CD4-positive, alpha-beta T cell (primary cell): ENCODE measurements around the gene SPSB4. TPM values are rescaled to one million over a fixed set of nuclear protein-coding genes. Genes with fewer than 3 reads are reported as not detected.

Source experiments
- ATAC-seq: fragments of 200-7000 bp; cut with Tn5 transposase; one replicate; pipeline ENCODE4 v1.10.0; 2022; ENCODE audit warnings: mild to moderate bottlenecking; ENCODE audit not compliant: poor library complexity
- CTCF ChIA-PET: fragments of 350-600 bp; sonication (Branson Sonifier 250); formaldehyde crosslinking; loops from one replicate; lab custom pipeline; 2021; ENCODE audit warnings: antibody characterized with exemption, inconsistent platforms; lab: Charles Lee
- POLR2A ChIA-PET: fragments of 350-600 bp; sonication (Branson Sonifier 250); formaldehyde crosslinking; loops from one replicate; lab custom pipeline; 2021; ENCODE audit warnings: antibody characterized with exemption, inconsistent platforms; lab: Charles Lee
- DNase-seq, 14 experiments: peaks; one replicate each; pipeline ENCODE4 v3.0.0-alpha.2; 2013 to 2020; ENCODE audit warnings: mixed read lengths in 2 of 14
- H3K27ac ChIP-seq, 2 donors: one replicate each; pipeline versions ENCODE4 v1.5.1 to v1.7.0; 2013; ENCODE audit warnings: low read length in 2 of 2, low read depth in 1 of 2, mild to moderate bottlenecking in 1 of 2
- H3K27me3 ChIP-seq, 2 experiments: 1 replicate in 1 of 2; 2 replicates in 1 of 2; pipeline versions ENCODE4 v1.6.1 to v1.7.0; 2013; ENCODE audit warnings: low read length in 2 of 2, control low read depth in 1 of 2, mild to moderate bottlenecking in 1 of 2, moderate library complexity in 1 of 2; ENCODE audit not compliant: insufficient read depth in 2 of 2, control insufficient read depth in 1 of 2
- H3K36me3 ChIP-seq: one replicate; pipeline ENCODE4 v1.6.1; 2013; ENCODE audit warnings: low read length, control low read depth; ENCODE audit not compliant: insufficient read depth
- H3K4me1 ChIP-seq: one replicate; pipeline ENCODE4 v1.6.1; 2013; ENCODE audit warnings: low read length, control low read depth; ENCODE audit not compliant: insufficient read depth
- H3K4me3 ChIP-seq: one replicate; pipeline ENCODE4 v1.5.1; 2013; ENCODE audit warnings: mild to moderate bottlenecking, low read length, moderate library complexity
- H3K9me3 ChIP-seq, 2 experiments: 1 replicate in 1 of 2; 2 replicates in 1 of 2; pipeline versions ENCODE4 v1.6.1 to v1.7.0; 2013; ENCODE audit warnings: low read length in 2 of 2, mild to moderate bottlenecking in 2 of 2, control low read depth in 1 of 2, moderate library complexity in 1 of 2; ENCODE audit not compliant: control insufficient read depth in 1 of 2, insufficient read depth in 1 of 2
- H3K27ac Mint-ChIP-seq: one replicate; pipeline ENCODE4 v1.8.0; 2020; ENCODE audit warnings: mixed read lengths
- H3K27me3 Mint-ChIP-seq: one replicate; pipeline ENCODE4 v1.8.0; 2021; ENCODE audit warnings: mixed read lengths
- H3K36me3 Mint-ChIP-seq: one replicate; pipeline ENCODE4 v1.8.0; 2021; ENCODE audit warnings: low read depth, mixed read lengths
- H3K4me1 Mint-ChIP-seq: one replicate; pipeline ENCODE4 v1.8.0; 2021; ENCODE audit warnings: low read depth, mixed read lengths
- H3K4me3 Mint-ChIP-seq: one replicate; pipeline ENCODE4 v1.8.0; 2020; ENCODE audit warnings: mild to moderate bottlenecking, mixed read lengths
- H3K9me3 Mint-ChIP-seq: one replicate; pipeline ENCODE4 v1.8.0; 2020; ENCODE audit warnings: mixed read lengths
- intact Hi-C, 2 experiments: fragments of 100-400 bp; cut with DNase I in 1 of 2; cut with micrococcal nuclease in 1 of 2; formaldehyde crosslinking; loops; one replicate each; pipeline versions ENCODE4 v1.15.1 to v1.9.0; 2023 to 2025; cut with DNase I, micrococcal nuclease
- total RNA-seq, 174 experiments: library from RNA in 2 of 174; stranded (reverse) in 2 of 174; gene quantifications; one replicate each; pipeline ENCODE4 v1.2.3 and lab custom pipeline; 2021 to 2026
- TF ChIP-seq, protein P1 (sequence below): fragments of 200-600 bp; IDR thresholded peaks from one replicate; pipeline ENCODE4 v1.8.0; 2022; ENCODE audit warnings: antibody characterized with exemption, mild to moderate bottlenecking

The SPSB4 gene
- total RNA-seq, 2 experiments from 2014 or later, result not detected

DNA sequence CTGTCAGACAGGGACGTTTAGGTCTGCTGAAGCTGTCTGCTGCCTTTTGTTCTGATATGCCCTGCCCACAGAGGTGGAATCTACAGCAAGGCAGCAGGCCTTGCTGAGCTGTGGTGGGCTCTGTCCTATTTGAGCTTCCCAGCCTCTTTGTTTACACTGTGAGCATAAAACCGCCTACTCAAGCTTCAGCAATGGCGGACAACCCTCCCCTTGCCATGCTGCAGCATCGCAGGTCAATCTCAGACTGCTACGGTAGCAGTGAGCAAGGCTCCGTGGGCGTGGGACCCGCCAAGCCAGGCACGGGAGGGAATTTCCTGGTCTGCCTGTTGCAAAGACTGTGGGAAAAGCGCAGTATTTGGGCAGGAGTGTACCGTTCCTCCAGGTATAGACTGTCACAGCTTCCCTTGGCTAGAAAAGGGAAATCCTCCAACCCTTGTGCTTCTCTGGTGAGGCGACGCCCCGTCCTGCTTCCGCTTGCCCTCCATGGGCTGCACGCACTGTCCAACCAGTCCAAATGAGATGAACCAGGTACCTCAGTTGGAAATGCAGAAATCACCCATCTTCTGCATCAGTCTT is 71.4 kb downstream of the SPSB4 start:
- TF ChIP-seq, protein P1, sequence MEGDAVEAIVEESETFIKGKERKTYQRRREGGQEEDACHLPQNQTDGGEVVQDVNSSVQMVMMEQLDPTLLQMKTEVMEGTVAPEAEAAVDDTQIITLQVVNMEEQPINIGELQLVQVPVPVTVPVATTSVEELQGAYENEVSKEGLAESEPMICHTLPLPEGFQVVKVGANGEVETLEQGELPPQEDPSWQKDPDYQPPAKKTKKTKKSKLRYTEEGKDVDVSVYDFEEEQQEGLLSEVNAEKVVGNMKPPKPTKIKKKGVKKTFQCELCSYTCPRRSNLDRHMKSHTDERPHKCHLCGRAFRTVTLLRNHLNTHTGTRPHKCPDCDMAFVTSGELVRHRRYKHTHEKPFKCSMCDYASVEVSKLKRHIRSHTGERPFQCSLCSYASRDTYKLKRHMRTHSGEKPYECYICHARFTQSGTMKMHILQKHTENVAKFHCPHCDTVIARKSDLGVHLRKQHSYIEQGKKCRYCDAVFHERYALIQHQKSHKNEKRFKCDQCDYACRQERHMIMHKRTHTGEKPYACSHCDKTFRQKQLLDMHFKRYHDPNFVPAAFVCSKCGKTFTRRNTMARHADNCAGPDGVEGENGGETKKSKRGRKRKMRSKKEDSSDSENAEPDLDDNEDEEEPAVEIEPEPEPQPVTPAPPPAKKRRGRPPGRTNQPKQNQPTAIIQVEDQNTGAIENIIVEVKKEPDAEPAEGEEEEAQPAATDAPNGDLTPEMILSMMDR, result no peak
- Histone ChIP-seq H3K4me1 (no peaks in the 10 kb centered on the region), H3K4me3 (no peak overlapping the region), H3K27ac (no peak overlapping the region), H3K9me3 (peaks cover 0 to 4% of the 10 kb centered on the region in 2 experiments), H3K27me3 (peaks cover 0 to 8% of the 10 kb centered on the region in 2 experiments), H3K36me3 (no peaks in the 10 kb centered on the region)
- DNase-seq (no peak), ATAC-seq (no peak)
- CTCF ChIA-PET, result no interaction called here
- no peaks in the 10 kb centered on the region for H3K36me3 Mint-ChIP-seq
- intact Hi-C loops, result no loop called here
- peaks cover 12% of the 10 kb centered on the region for H3K27me3 Mint-ChIP-seq
- H3K4me1 Mint-ChIP-seq, result no peaks in the 10 kb centered on the region
- H3K27ac Mint-ChIP-seq, result no peak overlapping the region
- H3K4me3 Mint-ChIP-seq, result no peak overlapping the region
- POLR2A ChIA-PET, result no interaction called here
- peaks cover 2% of the 10 kb centered on the region for H3K9me3 Mint-ChIP-seq

DNA sequence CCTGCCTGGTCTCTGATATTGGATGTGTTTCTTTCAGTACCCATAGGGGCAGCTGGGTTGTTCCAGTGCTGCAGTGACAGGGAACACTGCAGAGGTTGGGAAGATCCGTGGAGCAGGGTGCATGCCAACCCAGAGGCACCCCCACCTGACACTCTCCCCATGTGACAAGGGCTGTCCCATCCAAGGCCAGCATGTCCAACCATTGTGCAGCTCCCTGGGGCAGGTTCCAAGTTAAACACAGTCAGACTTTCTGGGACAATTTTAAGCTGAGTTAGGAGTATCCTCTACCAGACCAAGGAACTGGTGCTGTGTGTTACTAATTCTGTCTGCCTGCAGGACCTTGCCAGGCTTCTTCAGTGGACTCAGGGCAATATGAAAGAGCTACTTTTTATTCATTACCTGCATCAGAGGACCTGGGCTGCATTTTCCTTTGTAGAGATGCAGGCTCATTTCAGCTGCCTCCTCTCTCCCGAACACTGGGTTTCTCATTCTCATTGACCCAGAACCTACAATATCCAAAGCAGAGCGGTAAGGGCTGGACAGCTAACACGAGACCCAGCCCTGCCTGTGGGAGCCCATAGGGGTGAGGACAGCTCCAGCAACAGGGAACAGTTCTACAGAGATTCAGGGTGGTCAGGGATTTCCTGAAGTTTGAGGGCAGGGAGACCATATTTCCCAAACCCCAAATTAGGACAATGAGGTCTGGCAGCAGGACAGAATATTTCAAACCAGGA is 72.7 kb downstream of the SPSB4 start:
- Mint-ChIP-seq H3K4me3 (no peak overlapping the region), H3K9me3 (no peaks in the 10 kb centered on the region), H3K27me3 (peaks cover 12% of the 10 kb centered on the region), H3K27ac (no peak overlapping the region), H3K4me1 (no peaks in the 10 kb centered on the region), H3K36me3 (no peaks in the 10 kb centered on the region)
- Histone ChIP-seq H3K27me3 (peaks cover 0 to 8% of the 10 kb centered on the region in 2 experiments), H3K9me3 (peaks cover 0 to 4% of the 10 kb centered on the region in 2 experiments), H3K4me1 (no peaks in the 10 kb centered on the region), H3K27ac (no peak overlapping the region), H3K36me3 (no peaks in the 10 kb centered on the region), H3K4me3 (no peak overlapping the region)
- CTCF ChIA-PET, result no interaction called here
- intact Hi-C loops, result no loop called here
- DNase-seq (no peak), ATAC-seq (no peak)
- TF ChIP-seq, protein P1, result no peak
- POLR2A ChIA-PET, result no interaction called here

DNA sequence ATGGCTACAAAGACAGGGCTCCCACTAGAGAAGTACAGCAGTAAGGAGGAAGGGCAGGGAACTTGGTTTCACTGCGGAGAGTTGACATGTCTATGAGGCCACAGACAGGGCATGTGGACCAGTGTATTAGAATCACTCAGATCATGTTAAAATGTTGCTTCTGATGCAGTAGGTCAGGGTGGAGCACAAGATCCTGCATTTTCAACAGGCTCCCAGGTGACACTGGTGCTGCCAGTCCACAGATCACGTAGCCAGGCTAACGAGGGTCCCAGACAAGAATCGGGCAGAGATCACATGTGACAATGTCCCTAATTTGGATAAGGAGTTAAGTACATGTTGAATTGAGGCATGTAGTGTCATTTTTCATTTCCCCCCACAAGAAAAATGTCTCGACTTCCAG is 73.6 kb downstream of the SPSB4 start:
- Histone ChIP-seq H3K4me3 (no peak overlapping the region), H3K36me3 (no peaks in the 10 kb centered on the region), H3K27me3 (peaks cover 0 to 8% of the 10 kb centered on the region in 2 experiments), H3K27ac (no peak overlapping the region), H3K4me1 (no peaks in the 10 kb centered on the region), H3K9me3 (peaks cover 0 to 4% of the 10 kb centered on the region in 2 experiments)
- ChIA-PET POLR2A (no interaction called here), CTCF (no interaction called here)
- Mint-ChIP-seq H3K27ac (no peak overlapping the region), H3K36me3 (no peaks in the 10 kb centered on the region), H3K4me3 (no peak overlapping the region), H3K4me1 (no peaks in the 10 kb centered on the region), H3K9me3 (no peaks in the 10 kb centered on the region), H3K27me3 (peaks cover 12% of the 10 kb centered on the region)
- TF ChIP-seq, protein P1, result no peak
- intact Hi-C loops, result no loop called here
- DNase-seq, result no peak
- ATAC-seq, result no peak
